AG20443 (cell line): Measurements from ENCODE around the gene PHF21B.

Experiments used
- DNase-seq: peaks from one replicate; pipeline ENCODE4 v3.0.0; 2012; ENCODE audit warnings: low spot score, mixed read lengths

PHF21B gene

DNA sequence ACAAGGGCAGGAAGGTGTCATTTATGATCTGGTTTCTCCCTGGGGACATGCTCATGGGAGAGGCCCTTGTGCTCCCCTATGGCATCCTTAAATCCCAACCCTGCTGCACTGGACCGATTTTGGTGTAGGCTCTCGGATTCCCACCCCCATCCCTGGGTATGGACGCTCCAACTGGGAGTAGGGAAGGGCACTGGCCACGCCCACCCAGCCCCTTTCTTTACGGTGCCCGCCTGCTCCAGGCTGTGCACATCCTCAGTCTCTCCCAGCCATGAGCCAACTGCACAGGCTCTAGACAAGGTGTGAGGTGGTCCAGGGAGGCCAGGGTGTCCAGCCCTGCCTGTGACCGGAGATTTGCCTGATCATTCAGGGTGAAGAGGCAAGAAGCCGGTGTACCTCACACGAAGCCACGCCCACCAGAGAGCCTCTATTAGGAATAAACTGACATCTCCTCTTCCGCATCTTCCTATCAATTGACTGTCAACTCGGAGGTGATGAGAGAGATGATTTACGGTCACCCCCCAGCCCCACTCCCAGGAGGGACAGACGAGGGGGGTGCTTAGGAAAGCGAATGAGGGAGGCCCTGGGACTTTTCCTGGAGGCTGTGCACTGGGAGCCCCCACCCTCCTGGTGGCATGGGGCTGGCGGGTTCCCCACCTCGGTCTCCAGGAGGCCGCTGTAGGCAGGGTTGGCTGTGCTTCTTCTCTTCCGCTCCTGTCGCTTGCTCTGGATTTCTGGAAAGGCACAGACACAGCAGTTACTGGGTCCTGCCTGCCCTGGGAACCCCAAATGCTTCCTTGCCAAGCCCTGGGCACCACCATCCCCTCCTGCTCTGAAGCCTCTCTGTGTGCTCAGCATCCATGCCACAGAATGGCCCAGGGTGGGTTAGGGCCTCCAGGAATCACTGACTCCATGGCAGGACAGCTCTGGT, 116.7 kb downstream of the PHF21B start:
- DNase-seq = no peak

DNA sequence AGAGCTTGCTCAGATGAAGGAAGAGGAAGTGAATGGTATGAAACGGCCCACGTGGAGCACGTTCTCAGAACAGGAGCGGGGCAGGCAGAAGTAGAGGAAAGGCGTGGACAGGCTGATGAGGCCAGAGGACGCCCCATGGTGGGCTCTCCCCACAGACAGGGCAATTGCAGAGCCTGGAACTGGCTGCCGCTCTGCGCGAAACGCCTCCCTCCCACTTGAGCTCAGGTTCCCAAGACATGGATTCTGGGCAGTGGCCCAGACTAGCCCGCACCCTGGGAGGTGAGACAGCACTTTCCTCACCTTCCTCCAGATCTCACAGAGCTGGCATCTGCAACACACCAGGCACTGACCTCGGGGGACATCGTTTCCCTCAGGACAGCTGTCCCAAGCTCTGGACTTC, 117.6 kb downstream of the PHF21B start:
- no peak for DNase-seq

DNA sequence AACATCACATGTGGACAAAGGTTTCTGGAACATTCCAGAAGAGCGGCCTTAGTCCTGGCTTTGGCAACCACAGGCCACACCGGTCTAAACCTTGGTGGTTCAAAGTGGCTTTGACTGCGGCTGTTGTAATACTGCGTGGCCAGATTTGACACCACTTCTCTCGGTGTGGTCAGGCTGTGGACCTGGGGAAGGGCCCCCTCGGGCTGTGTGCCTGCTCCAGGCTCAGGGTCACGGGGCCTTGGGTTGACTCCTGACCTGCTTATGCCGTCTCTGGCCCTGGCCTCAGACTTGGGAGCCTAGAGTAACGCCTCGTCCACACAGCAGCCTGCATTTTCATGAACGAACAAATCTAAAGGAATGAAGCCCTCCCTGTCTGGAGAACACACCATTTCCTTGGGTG, 118.0 kb downstream of the PHF21B start:
- no peak for DNase-seq

DNA sequence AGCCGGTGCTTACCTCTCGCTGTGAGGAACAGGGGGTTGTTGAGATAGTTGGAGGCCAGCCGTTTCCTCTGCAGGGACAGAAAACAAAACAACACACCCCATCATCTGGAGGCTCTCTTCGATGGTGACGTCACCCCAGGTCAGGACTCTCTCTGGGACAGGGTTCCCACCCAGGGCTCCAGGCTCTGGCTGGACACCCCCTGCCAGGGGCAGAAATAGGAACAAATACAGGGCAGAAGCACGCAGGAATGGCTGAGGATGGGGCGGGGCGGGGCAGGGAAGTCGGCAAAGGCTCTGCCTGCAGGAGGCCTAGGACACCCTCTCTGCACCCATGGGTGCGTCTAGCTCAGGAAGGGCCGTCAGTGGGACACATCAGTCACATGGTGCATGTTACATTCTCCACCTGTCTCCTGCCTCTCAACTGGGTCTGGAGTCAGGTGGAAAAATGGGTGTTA, 118.5 kb downstream of the PHF21B start:
- no peak for DNase-seq

DNA sequence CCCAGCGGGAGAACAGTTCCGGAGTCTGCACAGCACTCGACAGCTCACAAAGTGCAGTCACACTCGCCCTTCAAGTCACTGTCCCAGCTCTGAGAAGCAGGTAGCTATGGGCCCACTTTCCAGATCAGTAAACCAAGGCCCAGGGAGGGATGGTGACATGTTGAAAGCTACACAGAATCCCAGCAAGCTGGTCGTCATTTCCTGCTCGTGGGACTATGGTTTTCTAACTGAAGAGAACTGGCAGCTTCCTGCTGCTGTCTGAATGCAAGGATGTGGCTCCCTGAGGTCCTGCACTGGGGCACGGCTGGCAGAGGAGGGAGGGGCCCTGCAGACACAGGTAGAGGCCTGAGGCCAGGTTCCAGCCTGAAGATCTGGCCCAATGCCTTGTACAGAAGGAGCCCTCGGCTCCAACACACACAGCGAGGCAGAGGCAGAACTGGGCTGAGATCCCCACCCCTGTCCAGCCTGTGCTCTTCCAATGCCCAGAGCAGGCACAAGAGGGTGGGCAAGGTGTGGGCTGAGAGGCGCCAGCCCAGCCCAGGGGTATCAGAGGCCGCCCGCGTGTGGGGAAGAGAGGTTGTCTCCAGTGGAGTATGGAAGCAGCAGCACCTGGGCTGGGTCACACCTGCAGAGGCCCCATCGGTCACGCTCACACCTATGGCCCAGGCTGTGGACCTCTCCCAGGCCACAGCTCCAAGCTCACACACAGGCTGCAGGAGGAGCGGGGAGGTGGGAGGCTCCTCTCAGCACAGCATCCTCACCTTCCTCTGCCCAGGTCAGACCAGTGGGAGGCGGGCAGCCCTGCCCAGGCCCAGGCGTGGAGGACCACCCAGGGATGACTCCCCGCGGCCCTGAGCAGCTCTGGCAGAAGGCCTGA, 119.2 kb downstream of the PHF21B start:
- no peak for DNase-seq

DNA sequence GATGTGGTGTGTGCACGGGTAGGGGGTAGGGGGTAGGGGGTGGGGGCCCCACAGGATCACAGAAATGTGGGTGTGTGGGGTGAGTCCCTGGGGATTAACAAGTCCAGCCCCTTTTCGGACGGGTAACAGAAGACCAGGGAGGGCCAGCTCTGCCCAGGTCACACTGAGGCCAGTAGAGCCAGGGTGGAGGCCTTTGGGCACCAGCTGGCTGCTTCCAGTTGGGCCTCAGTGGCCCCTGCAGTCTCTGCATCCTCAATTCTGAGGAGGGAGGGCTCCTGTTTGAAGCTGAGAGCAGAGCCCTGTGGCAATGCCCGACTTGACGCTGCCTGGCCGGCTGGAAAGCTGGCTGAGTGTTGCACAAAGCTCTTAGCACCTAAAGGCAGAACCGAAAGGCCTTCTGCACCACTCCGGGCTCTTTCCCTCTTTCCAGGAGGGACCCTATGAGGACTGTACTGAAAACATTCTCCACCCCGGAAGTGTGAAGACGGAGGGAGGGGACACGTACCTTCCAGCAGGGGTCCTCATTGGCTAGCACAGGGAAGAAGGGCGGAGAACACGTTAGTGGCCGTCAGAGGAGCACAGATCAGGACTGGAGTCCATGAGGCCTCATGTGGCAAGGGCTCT, 120.4 kb downstream of the PHF21B start:
- DNase-seq = no peak

DNA sequence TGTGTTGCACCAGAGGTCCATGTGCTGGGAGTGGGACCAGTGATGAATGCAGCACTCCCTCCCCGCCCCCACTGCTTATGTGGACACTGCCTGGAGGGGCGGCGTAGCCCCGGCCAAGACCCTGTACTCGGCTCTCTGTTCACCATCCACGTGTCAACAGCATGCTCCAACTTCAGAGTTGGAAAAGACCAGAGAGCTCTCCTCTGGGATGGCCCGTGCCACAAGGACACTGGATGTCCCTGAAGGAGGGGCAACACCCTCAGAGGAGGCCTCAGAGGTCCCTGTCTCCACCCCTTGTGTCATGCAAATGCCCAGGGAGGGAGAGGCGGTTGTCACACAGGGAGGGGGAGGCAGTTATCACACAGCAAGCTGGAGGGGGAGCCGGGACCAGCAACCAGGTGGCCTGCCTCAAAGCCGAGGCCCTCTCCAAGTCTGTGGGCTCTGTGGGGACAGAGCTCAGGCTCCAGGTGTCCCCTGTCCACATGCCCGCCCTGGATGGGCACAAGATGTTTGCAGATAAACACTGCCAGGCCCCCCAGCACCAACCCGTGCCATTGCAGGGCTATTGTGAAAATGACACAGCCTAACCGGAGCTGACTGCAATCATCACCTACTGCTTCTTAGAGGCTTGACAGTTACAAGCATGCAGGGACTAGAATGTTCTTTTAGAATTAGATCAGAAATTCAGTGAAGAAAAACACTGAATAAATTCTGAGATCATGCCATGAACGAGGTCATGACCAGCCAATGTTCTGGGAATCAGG, 121.1 kb downstream of the PHF21B start:
- no peak for DNase-seq

DNA sequence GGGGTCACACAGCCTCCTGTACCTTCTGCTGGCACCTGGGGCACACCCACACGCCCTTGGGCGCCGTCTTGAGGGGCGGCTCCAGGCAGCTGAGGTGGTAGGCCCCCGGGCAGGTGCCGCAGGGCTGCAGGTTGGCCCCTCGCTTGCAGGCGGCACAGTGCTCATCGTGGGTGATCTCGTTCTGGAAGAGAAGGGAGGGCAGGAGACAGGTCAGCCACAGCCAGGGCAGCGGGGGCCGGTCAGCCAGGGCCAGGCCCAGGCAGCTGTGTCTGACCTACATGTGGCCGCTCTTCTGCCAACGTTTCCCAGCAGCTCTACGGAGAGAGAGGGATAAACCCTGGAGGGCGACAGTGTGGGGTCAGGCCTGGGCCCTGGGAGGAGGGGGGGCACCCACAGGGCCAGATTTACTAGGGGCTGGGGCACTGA, 121.9 kb downstream of the PHF21B start:
- no peak for DNase-seq

DNA sequence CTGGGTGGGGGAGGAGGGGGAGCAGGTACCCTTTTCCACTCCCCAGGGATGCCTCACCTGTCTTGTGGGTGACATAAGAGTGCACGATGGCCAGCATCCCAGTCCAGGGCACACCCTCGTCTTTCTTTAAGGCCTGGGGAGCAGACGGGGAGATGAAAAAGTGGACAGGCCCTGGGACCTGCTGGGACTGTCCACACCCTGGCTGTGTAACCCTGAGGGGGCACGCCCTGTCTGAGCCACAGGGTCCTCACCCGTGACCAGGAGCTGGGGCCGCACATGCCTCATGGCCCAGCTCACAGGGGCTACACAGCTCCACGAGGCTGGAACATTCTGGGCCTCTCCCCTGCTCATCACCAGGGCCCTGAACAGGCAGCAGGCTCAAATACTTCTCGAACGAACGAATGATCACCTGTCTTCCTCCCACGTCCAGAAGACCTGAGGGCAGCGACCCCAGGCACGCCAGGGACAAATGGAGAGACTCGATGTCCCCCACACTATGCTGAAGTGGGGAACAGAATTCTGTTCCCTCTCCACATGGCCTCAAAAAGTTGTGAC, 123.9 kb downstream of the PHF21B start:
- no peak for DNase-seq

DNA sequence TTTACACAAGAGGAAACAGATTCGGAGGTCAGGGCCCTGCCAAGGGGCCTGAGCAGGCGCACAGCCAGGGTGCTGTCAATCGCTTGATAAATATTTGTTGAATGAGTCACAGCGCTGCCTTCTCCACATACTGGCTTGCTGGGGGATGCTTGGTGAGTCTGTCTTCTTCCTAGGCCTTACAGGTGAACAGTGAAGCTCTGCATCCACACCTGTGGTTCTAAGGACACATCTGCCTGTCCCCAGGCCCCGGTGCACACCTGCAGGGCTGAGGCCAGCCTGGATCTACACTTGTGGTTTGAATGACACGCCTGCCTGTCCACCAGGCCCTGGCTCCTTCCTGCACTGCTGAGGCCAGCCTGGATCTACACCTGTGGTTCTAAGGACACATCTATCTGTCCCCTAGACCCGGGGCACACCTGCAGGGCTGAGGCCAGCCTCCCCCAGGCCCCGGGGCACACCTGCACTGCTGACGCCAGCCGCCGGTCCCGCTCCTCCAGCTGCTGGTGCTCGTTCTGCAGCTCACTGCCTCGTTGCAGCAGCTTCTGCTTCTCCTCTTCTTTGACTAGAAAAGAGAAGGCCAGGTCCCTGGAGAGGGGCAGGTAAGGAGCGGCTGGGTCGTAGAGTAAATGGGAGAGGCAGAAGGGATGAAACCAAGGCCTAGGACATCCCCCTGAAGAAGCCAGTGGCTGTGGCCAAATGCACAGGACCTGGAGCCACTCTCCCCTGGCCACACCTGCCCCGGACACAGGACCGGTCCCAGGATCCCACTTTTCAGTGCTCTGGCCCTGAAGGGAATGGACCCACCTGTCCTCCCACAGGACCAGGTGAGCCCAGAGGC, 124.6 kb downstream of the PHF21B start:
- DNase-seq = no peak

DNA sequence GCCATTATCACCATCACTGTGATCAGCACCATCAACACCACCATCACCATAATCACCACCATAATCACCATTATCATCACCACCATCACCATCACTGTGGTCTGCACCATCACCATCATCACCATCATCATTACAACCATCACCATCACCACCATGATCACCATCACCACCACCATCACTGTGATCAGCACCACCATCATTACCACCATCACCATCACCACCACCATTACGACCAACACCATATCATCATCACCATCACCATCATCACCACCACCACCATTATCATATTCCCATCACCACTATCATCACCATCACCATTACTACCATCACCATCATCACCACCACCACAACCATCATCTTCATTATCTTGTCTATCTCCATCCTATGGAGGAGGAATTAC, 125.2 kb downstream of the PHF21B start:
- no peak for DNase-seq

DNA sequence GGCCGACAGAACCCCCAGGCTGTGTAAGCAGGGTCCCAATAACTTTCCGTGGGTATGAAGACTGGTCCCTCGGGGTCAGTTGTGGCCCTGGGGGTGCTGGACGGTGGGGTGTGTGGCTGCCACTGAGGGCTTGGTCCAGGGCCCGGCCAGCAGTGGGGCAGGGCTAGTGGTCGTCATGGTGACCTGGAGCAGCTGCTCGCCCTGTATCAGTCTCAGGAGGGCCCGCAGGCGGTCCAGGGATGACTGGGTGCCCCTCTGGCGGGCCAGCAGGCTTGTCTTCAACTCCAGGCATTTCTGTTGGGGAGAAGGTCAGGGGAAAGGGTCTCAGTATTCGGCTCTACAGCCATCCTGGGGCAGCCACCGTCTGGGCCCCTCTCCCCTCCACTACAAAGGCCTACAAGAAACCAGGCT, 126.8 kb downstream of the PHF21B start:
- DNase-seq = no peak

DNA sequence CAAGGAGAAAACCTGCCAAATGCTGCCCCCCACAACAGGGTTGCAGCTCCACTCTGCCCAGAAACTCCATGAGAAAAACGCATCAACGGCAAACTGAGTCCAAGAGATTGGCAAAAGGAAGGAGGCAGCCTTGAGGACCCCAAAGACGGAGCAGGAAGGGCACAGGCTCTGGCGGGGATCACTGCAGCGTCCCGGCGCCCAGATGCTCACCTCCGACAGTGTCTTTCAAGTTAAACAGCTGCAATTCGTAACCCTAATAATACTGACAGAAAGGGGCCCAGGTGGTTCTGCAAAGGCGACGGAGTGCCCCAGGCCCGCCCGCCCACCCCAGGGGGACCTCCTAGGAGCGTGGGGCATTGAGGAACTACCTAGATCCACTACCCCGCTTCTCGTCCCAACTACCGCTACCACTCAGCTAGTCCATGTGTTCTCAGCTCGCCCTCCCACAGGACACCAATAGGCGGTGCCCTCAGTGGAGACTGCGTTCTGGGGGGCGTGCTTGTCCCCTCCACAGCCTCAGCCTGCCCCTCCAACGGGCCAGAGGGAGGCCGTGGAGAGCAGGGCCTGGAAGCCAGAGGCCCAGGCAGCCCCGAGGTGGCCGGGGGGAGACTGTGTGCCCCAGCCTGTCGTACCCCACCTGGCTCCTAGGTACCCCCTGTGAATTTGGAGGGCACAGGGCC, 127.4 kb downstream of the PHF21B start:
- no peak for DNase-seq

DNA sequence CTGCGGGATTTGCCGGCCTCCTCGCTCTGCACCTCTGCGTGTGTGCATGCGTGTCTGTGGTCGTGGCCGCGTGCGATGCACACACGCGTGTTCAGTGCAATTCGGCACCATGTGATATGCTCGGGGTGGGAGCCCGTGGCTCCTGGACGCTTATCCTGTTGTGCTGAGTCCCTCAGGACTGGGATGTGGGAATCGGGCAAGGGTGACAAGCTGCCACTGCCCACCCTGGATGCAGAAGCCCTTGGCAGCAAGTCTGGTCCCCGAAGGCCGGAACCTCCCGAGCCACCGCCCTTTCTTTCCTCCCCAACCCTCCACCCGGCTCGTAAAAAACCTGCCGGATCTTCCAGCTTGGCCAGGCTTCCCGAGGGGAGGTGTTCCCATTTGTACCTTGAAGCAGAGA, 128.2 kb downstream of the PHF21B start:
- no peak for DNase-seq

DNA sequence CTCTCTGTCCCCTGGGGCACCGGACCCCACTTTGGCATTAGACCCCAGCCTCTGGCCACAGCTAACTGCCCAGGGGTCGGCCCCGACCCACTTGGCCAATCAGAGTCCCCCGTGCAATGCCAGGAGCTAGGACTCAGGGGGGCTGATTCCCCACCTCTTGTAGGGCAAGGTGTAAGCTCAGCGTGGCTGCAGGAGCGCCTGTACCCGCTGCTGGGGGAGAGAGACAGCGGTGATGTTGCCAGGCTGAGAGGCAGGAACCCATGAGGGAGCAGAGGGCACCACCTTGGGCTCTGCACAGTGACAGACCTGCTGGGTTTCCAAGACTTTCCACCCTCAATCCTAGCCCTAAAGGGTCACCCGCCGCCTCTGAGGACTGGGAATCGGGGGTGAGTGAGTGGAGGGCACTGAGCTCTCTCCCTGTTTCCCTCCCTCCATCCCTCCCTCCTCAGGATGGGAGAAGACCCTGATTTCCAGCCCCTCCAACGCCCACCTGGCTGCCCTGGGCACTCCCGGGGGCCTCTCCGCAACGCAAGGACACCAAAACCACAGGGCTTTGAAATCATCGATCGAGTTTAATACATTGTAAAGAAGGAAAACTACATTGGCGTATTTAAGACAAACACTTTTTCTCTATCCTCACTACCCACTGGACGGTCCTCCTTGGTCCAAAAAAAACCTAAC, 129.1 kb downstream of the PHF21B start:
- DNase-seq = no peak

DNA sequence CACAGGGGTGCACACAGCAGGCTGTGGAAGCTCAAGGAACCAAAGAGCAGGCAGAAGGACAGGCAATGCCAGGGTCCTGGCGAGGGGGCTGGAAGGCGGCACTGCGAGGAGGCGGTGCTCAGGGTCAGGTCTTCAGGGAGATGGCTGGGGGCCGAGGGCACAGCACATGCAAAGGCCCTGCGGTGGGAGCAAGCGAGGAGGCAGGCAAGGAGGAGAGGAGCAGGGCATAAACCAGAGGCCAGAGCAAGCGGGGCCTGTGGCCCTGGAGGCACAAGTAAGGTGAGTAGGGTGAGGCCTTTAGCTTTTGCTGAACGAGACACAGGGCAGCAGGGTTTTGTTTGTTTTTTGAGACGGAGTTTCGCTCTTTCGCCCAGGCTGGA, 130.5 kb downstream of the PHF21B start:
- DNase-seq = no peak

DNA sequence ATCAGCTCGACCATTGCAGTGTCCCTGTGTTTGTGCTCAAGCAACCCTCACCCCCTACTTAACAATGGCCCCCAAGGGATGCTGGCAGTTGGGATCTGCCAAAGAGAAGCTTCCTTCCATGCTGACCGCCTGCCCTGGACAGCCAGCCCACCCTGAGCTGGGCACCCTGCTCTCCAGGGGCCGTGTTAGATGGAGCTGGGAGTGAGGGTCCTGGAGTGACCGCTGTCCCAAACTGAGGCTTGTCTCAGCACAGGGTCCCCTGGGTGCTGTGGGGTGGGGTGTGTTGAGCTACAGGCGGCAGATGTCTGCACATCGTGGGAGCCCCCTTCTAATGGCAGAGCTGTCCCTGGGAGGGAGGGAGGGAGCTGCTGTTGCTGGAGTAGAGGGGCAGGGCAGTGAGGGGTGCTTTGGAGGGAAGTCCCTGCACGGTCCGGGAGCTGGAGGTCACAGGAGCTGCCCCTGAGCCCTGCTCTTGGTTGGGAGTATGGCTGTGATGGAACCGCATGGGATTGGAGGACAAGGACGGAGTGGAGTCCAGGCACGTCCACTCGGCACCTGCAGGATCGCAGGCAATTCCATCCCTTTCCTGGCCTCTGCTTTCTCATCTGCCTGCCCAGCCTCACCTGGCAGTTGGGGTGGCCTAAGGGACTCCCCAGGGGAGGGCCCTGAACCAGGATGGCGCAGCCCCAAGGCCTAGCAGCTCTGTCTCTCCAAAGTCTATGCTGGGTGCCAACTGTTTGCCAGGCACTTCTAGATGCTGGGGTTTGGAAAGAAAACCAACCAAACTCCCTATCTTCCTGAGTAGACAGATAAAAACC, 131.1 kb downstream of the PHF21B start:
- no peak for DNase-seq

DNA sequence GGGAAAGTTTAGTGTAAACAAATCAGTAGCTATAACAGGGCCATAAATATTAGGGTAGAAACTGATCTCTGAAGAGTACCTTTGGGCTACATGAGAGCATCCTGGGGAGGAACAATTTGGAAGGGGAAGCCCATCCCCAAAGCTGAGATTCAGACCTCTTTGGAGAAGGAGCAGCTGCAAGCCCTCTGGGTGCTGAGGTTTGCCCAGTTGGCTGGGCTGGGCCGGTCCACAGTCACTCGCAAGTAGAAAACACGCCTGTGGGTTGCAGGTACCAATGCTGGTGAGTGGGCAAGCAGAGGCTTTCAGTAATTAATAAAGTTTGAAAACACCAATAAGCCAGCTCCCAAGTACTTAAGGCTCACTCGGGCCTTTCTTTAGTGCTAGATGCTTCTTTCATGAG, 132.9 kb downstream of the PHF21B start:
- DNase-seq = no peak
